ENCODE measurements around the gene CDH11.

- TF ChIP-seq, protein P1, sequence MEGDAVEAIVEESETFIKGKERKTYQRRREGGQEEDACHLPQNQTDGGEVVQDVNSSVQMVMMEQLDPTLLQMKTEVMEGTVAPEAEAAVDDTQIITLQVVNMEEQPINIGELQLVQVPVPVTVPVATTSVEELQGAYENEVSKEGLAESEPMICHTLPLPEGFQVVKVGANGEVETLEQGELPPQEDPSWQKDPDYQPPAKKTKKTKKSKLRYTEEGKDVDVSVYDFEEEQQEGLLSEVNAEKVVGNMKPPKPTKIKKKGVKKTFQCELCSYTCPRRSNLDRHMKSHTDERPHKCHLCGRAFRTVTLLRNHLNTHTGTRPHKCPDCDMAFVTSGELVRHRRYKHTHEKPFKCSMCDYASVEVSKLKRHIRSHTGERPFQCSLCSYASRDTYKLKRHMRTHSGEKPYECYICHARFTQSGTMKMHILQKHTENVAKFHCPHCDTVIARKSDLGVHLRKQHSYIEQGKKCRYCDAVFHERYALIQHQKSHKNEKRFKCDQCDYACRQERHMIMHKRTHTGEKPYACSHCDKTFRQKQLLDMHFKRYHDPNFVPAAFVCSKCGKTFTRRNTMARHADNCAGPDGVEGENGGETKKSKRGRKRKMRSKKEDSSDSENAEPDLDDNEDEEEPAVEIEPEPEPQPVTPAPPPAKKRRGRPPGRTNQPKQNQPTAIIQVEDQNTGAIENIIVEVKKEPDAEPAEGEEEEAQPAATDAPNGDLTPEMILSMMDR (conservative IDR thresholded peaks at IDR 0.05; ENCODE audit: low read length), result no peak
- TF ChIP-seq EZH2phosphoT487 (IDR thresholded peaks at IDR 0.05; ENCODE audit: borderline replicate concordance, low read depth, low read length), result no peak
Measured at GRCh38 chr16:65003621-65004020, 118.2 kb downstream of the CDH11 start.

All from OCI-LY7 (cell line).